B cell (primary cell): ENCODE results near the gene YWHAE. TPM values are rescaled to one million over a fixed set of nuclear protein-coding genes. Genes with fewer than 3 reads are reported as not detected.

Experiments
- ATAC-seq: fragments of 200-7000 bp; cut with Tn5 transposase; one replicate; pipeline ENCODE4 v1.10.0; 2021; ENCODE audit warnings: low read depth, mild to moderate bottlenecking, moderate number of reproducible peaks, moderate library complexity
- CTCF ChIA-PET: fragments of 350-600 bp; sonication (Branson Sonifier 250); formaldehyde crosslinking; loops from one replicate; lab custom pipeline; 2021; ENCODE audit warnings: antibody characterized with exemption, inconsistent platforms; lab: Charles Lee
- POLR2A ChIA-PET: fragments of 350-600 bp; sonication (Branson Sonifier 250); formaldehyde crosslinking; loops from one replicate; lab custom pipeline; 2021; ENCODE audit warnings: antibody characterized with exemption; lab: Charles Lee
- DNase-seq: peaks from one replicate; pipeline ENCODE4 v3.0.0; 2013
- H2AFZ ChIP-seq: 2 replicates; pipeline ENCODE4 v1.6.1; 2012; ENCODE audit warnings: mild to moderate bottlenecking, low read depth, low read length; ENCODE audit not compliant: insufficient read depth, poor library complexity, severe bottlenecking
- H3K27ac ChIP-seq, 2 donors: 1 replicate in 1 of 2; 2 replicates in 1 of 2; pipeline ENCODE4 v1.5.1; 2012 to 2013; ENCODE audit warnings: low read length in 2 of 2, mild to moderate bottlenecking in 2 of 2, moderate library complexity in 1 of 2
- H3K27me3 ChIP-seq, 4 experiments: fragments of 200-600 bp in 1 of 4; sonication (generic) in 1 of 4; replicated peaks in 1 of 4; 1 replicate in 2 of 4; 2 replicates in 2 of 4; pipeline versions ENCODE4 v1.6.1 to v1.7.0; 2013 to 2016; ENCODE audit warnings: low read length in 3 of 4, mild to moderate bottlenecking in 2 of 4, mixed read lengths in 1 of 4, moderate library complexity in 1 of 4; ENCODE audit not compliant: insufficient read depth in 4 of 4, control insufficient read depth in 3 of 4; ENCODE audit errors: control extremely low read depth in 1 of 4
- H3K36me3 ChIP-seq, 2 experiments: replicated peaks in 1 of 2; 1 replicate in 1 of 2; 2 replicates in 1 of 2; pipeline versions ENCODE4 v1.6.1 to v1.7.1; 2013; ENCODE audit warnings: low read length in 1 of 2; ENCODE audit not compliant: insufficient read depth in 2 of 2, control insufficient read depth in 1 of 2; ENCODE audit errors: control extremely low read depth in 1 of 2, extremely low read depth in 1 of 2
- H3K4me1 ChIP-seq, 2 donors: fragments of 200-600 bp in 1 of 2; sonication (generic) in 1 of 2; 1 replicate in 1 of 2; 2 replicates in 1 of 2; pipeline versions ENCODE4 v1.5.1 to v1.6.1; 2013 to 2017; ENCODE audit warnings: low read length in 2 of 2; ENCODE audit not compliant: control insufficient read depth in 2 of 2, insufficient read depth in 2 of 2
- H3K4me2 ChIP-seq: replicated peaks from 2 replicates; pipeline ENCODE3; 2012; ENCODE audit warnings: mild to moderate bottlenecking, low read depth, low read length; ENCODE audit not compliant: poor library complexity, severe bottlenecking
- H3K4me3 ChIP-seq, 5 experiments: fragments of 200-600 bp in 1 of 5; sonication (generic) in 1 of 5; 1 replicate in 3 of 5; 2 replicates in 2 of 5; pipeline versions ENCODE4 v1.5.1 to v1.7.0; 2011 to 2016; ENCODE audit warnings: low read length in 4 of 5, mild to moderate bottlenecking in 4 of 5, low read depth in 2 of 5, control low read depth in 1 of 5, moderate library complexity in 1 of 5; ENCODE audit not compliant: insufficient read depth in 1 of 5; ENCODE audit errors: control extremely low read depth in 1 of 5, extremely low read depth in 1 of 5
- H3K79me2 ChIP-seq: fragments of 200-600 bp; sonication (generic); one replicate; pipeline ENCODE4 v1.6.0; 2016; ENCODE audit warnings: low read length; ENCODE audit not compliant: control insufficient read depth, insufficient read depth
- H3K9ac ChIP-seq: fragments of 200-600 bp; sonication (generic); 2 replicates; pipeline ENCODE4 v1.6.1; 2017; ENCODE audit warnings: mild to moderate bottlenecking, low read length, moderate library complexity
- H3K9me3 ChIP-seq, 3 donors: one replicate each; pipeline versions ENCODE4 v1.6.1 to v1.7.1; 2013; ENCODE audit warnings: low read length in 2 of 3; ENCODE audit not compliant: control insufficient read depth in 2 of 3, insufficient read depth in 1 of 3; ENCODE audit errors: control extremely low read depth in 1 of 3
- H4K20me1 ChIP-seq: 2 replicates; pipeline ENCODE4 v1.6.0; 2012; ENCODE audit warnings: mild to moderate bottlenecking, low read length; ENCODE audit not compliant: insufficient read depth, control insufficient read depth, poor library complexity, severe bottlenecking
- H3K27ac Mint-ChIP-seq: one replicate; pipeline ENCODE4 v1.8.0; 2021; ENCODE audit warnings: mixed read lengths
- H3K27me3 Mint-ChIP-seq: one replicate; pipeline ENCODE4 v1.8.0; 2021; ENCODE audit warnings: mixed read lengths
- H3K4me1 Mint-ChIP-seq: one replicate; pipeline ENCODE4 v1.8.0; 2021; ENCODE audit warnings: mixed read lengths
- H3K4me3 Mint-ChIP-seq: one replicate; pipeline ENCODE4 v1.8.0; 2021; ENCODE audit warnings: mixed read lengths
- H3K9me3 Mint-ChIP-seq: one replicate; pipeline ENCODE4 v1.8.0; 2022; ENCODE audit warnings: mixed read lengths; ENCODE audit not compliant: insufficient read depth
- EZH2 ChIP-seq: IDR thresholded peaks from 2 replicates; pipeline ENCODE4 v1.6.1; 2012; ENCODE audit warnings: borderline replicate concordance, low read depth, mild to moderate bottlenecking, moderate library complexity, low read length; ENCODE audit not compliant: insufficient read depth, poor library complexity, severe bottlenecking
- WGBS: methylation state at CpG from one replicate; pipeline ENCODE4 v1.1.5; 2013; ENCODE audit warnings: missing lambda C conversion rate; ENCODE audit not compliant: insufficient coverage; 5-methylcytosine and 5-hydroxymethylcytosine counted together
- intact Hi-C: fragments of 100-400 bp; cut with micrococcal nuclease; formaldehyde crosslinking; loops from one replicate; pipeline ENCODE4 v1.10.0; 2022
- polyA plus RNA-seq: library from polyadenylated mRNA; depleted of rRNA; stranded (reverse); fragments of >200 nt; gene quantifications from 2 replicates; pipeline ENCODE4 v1.2.3, GENCODE V29; 2012
- total RNA-seq, 2 donors: library from RNA; stranded (reverse); fragments of 120-200 nt in 1 of 2; gene quantifications; 1 replicate in 1 of 2; 2 replicates in 1 of 2; pipeline versions ENCODE4 v1.2.3 to v1.2.4, GENCODE V29; 2013 to 2022
- TF ChIP-seq, protein P1 (sequence below): fragments of 200-600 bp; IDR thresholded peaks from one replicate; pipeline ENCODE4 v1.8.0; 2022; ENCODE audit warnings: antibody characterized with exemption, mild to moderate bottlenecking

The YWHAE gene
- total and polyA plus RNA-seq, 2 donors (not counting 1 experiment from before 2014, with no cell fraction given), result 54.3 to 149 TPM

- POLR2A ChIA-PET, result no interaction called here
- CTCF ChIA-PET, result no interaction called here
Measured at GRCh38 chr17:1328437-1328836, 71.6 kb downstream of the YWHAE start.

GRCh38 chr17:1325766-1326165, 74.3 kb downstream of the YWHAE start:
- Histone ChIP-seq H3K36me3 (no peaks in the 10 kb centered on the region), H4K20me1 (no peaks in the 10 kb centered on the region), H3K9ac (no peak overlapping the region), H3K9me3 (no peaks in the 10 kb centered on the region), H3K4me3 (no peak overlapping the region), H2AFZ (no peak overlapping the region), H3K27ac (no peak overlapping the region), H3K4me2 (no peak overlapping the region), H3K4me1 (no peaks in the 10 kb centered on the region), H3K79me2 (no peaks in the 10 kb centered on the region), H3K27me3 (peaks cover 0 to 7% (median 1%) of the 10 kb centered on the region in 4 experiments)
- H3K9me3 Mint-ChIP-seq, result no peaks in the 10 kb centered on the region
- ChIA-PET POLR2A (no interaction called here), CTCF (no interaction called here)
- H3K27me3 Mint-ChIP-seq, result peaks cover 3% of the 10 kb centered on the region
- H3K4me1 Mint-ChIP-seq, result no peaks in the 10 kb centered on the region
- TF ChIP-seq, protein P1, sequence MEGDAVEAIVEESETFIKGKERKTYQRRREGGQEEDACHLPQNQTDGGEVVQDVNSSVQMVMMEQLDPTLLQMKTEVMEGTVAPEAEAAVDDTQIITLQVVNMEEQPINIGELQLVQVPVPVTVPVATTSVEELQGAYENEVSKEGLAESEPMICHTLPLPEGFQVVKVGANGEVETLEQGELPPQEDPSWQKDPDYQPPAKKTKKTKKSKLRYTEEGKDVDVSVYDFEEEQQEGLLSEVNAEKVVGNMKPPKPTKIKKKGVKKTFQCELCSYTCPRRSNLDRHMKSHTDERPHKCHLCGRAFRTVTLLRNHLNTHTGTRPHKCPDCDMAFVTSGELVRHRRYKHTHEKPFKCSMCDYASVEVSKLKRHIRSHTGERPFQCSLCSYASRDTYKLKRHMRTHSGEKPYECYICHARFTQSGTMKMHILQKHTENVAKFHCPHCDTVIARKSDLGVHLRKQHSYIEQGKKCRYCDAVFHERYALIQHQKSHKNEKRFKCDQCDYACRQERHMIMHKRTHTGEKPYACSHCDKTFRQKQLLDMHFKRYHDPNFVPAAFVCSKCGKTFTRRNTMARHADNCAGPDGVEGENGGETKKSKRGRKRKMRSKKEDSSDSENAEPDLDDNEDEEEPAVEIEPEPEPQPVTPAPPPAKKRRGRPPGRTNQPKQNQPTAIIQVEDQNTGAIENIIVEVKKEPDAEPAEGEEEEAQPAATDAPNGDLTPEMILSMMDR, result no peak
- no peak for TF ChIP-seq EZH2
- ATAC-seq (no peak), DNase-seq (no peak)
- H3K27ac Mint-ChIP-seq, result no peak overlapping the region
- intact Hi-C loops, result no loop called here
- 78% methylated on average over 9 of the region's 12 CpGs for WGBS
- H3K4me3 Mint-ChIP-seq, result no peak overlapping the region

More at GRCh38 chr17:1328437-1328836, 71.6 kb downstream of the YWHAE start:
- ATAC-seq (no peak), DNase-seq (no peak)
- no peak overlapping the region for H2AFZ ChIP-seq
- no peaks in the 10 kb centered on the region for H3K36me3 ChIP-seq
- no peak overlapping the region for H3K27ac ChIP-seq
- WGBS, result 49% methylated on average over 7 of the region's 7 CpGs
- no peak overlapping the region for H3K9ac ChIP-seq
- H3K79me2 ChIP-seq, result peaks cover 4% of the 10 kb centered on the region
- no peaks in the 10 kb centered on the region for H3K27me3 Mint-ChIP-seq
- H3K9me3 ChIP-seq, result no peaks in the 10 kb centered on the region
- peaks cover 11% of the 10 kb centered on the region for H3K4me1 Mint-ChIP-seq
- H3K4me1 ChIP-seq, result peaks cover 3 to 7% of the 10 kb centered on the region in 2 donors
- H3K27me3 ChIP-seq, result peaks cover 0 to 7% (median 1%) of the 10 kb centered on the region in 4 experiments
- intact Hi-C loops, result no loop called here
- no peak overlapping the region for H3K4me2 ChIP-seq
- H4K20me1 ChIP-seq, result no peaks in the 10 kb centered on the region
- H3K27ac Mint-ChIP-seq, result no peak overlapping the region
- TF ChIP-seq, protein P1, result no peak
- no peak for TF ChIP-seq EZH2
- H3K4me3 ChIP-seq, result no peak overlapping the region
- no peak overlapping the region for H3K4me3 Mint-ChIP-seq
- H3K9me3 Mint-ChIP-seq, result no peaks in the 10 kb centered on the region
